Measurements from ENCODE around the gene DZIP1L.

The DZIP1L gene

DNA sequence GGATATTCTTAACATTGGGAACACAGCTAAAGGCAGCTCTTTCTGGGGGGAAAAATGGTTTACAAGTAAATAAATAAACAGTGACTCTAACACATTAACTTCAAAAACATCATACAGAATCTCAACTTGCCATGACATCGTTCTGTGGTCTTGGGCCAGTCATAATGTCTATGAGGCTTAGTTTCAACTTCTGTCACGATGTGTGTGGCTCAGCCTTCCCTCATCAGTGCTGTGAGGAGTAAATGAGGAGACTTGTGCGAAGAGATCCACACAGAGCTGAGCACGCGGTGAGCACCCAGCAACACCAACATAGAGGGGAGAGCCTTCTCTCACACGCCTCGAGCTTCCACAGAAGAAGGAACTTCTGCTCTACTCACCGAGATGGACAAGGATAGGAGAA lies 49.0 kb downstream of the DZIP1L start:
- peaks cover 17% of the 10 kb centered on the region for H3K4me1 Mint-ChIP-seq (ENCODE audit: low read depth)
- H3K27me3 Mint-ChIP-seq, result peaks cover 38% of the 10 kb centered on the region
- H3K4me3 Mint-ChIP-seq, result no peak overlapping the region
- H3K27ac Mint-ChIP-seq, result peak overlapping the region; percentile 83
- no peak for DNase-seq
- H3K9me3 Mint-ChIP-seq, result no peaks in the 10 kb centered on the region
- H3K36me3 Mint-ChIP-seq (ENCODE audit: low read depth), result no peaks in the 10 kb centered on the region

DNA sequence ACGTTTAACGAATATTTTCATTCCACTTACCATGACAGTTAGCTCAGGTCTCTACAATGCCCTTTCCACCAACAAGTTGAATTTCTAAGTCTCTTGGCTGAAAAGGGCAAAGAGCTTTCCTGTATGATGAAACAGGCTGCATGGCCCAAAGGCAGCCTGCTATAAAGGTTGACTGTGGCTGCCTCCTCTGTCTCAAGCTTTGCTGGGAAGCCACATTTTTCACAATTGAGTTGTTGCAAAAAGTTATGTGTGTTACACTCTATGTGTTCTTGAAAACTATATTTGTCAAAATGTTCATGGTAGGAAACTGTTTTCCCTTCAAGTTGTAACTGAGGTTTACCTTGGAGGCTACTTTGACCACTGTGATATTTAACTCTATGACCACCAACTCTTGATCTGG lies 49.5 kb downstream of the DZIP1L start:
- Mint-ChIP-seq H3K4me3 (no peak overlapping the region), H3K36me3 (ENCODE audit: low read depth) (no peaks in the 10 kb centered on the region), H3K4me1 (ENCODE audit: low read depth) (peaks cover 17% of the 10 kb centered on the region), H3K9me3 (no peaks in the 10 kb centered on the region), H3K27me3 (peaks cover 34% of the 10 kb centered on the region), H3K27ac (peak overlapping the region; percentile 83)
- DNase-seq, result no peak

DNA sequence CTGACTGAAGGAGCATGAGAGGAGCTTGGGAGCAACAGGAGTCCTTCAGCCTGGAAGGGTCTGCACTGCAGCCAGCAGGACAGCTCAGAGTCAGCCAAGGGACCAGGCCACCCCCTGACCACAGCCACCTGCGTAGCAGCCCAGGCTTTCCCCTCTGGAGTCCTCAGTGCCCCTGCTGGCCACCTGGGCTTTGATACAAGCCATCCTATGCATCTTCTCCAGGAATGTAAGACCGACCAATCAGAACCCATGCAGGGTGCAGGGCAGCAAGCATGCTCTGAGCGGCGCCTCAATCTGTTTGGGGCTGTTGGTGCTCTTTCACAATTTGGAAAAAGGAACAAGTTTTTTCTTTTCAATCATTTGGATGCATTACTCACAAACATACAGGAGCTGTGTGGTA lies 52.0 kb downstream of the DZIP1L start:
- Mint-ChIP-seq H3K27me3 (peaks cover 18% of the 10 kb centered on the region), H3K9me3 (no peaks in the 10 kb centered on the region)

DNA sequence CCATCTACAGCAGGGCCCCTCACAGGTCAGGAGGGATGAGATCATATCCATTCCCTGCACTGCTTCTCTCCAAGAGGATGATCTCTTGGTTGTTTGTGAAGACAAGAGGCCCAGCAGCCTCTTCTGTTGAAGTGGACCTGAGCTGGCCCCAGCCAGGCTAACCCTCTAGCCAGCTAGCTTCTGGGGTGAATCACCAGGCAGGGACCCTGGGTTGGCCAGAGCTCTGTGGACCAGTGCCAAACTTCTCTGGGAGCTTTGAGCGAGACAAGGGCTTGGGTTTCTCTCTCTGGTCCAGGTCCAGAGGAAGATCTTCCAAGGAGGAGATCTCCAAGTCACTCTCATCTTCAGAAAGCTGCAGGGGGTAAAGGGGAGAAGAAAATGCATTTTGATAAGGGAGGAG lies 52.8 kb downstream of the DZIP1L start:
- Mint-ChIP-seq H3K4me1 (ENCODE audit: low read depth) (peaks cover 17% of the 10 kb centered on the region), H3K4me3 (no peak overlapping the region), H3K9me3 (no peaks in the 10 kb centered on the region), H3K36me3 (ENCODE audit: low read depth) (no peaks in the 10 kb centered on the region), H3K27me3 (peaks cover 15% of the 10 kb centered on the region), H3K27ac (no peak overlapping the region)
- no peak for DNase-seq

More for the DNA sequence above, 52.0 kb downstream of the DZIP1L start:
- Mint-ChIP-seq H3K36me3 (ENCODE audit: low read depth) (no peaks in the 10 kb centered on the region), H3K4me1 (ENCODE audit: low read depth) (peaks cover 17% of the 10 kb centered on the region), H3K4me3 (no peak overlapping the region), H3K27ac (no peak overlapping the region)
- DNase-seq, result no peak

DNA sequence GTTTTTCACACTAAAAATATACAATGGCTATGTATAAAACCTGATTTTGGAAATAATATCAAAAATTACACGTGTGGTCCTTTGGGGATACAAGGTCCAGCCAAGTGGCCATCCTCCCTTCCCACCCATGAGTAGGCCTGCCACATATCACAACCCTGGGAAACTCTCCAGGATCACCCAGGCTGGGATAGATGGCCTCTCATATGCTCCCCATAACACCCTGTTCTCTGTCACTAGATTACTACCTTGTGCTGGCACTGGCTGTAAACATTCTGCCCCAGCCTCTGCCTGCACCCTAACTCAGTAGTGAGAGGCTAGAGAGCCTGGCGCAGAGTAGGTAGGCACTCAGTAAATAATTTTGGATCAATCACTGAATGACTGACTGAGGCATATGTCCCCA lies 53.4 kb downstream of the DZIP1L start:
- no peak for DNase-seq
- no peak overlapping the region for H3K27ac Mint-ChIP-seq
- H3K4me3 Mint-ChIP-seq, result no peak overlapping the region
- H3K9me3 Mint-ChIP-seq, result no peaks in the 10 kb centered on the region
- H3K4me1 Mint-ChIP-seq (ENCODE audit: low read depth), result peaks cover 15% of the 10 kb centered on the region
- no peaks in the 10 kb centered on the region for H3K36me3 Mint-ChIP-seq (ENCODE audit: low read depth)
- peaks cover 10% of the 10 kb centered on the region for H3K27me3 Mint-ChIP-seq

DNA sequence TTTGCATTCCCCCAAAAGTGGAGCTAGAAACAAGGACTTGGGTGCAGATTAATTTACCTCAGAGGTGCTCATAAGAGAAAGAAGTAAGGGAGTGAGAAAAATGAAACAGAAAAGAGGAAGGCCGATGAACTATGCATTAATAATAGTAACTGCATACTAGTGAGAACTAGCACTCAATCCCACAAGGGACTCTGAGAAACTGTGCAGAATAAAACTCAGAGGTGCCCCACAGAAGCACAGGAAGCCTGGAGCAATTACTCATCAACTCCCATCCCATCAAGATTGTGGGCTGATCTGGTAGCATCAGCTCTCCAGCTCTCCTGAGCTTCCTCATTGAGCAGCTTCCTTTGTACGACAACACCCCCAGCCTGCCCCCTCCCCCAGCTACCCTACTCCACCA lies 54.6 kb downstream of the DZIP1L start:
- no peak overlapping the region for H3K27ac Mint-ChIP-seq
- H3K9me3 Mint-ChIP-seq, result no peaks in the 10 kb centered on the region
- peaks cover 7% of the 10 kb centered on the region for H3K27me3 Mint-ChIP-seq
- H3K4me1 Mint-ChIP-seq (ENCODE audit: low read depth), result peaks cover 4% of the 10 kb centered on the region
- no peak overlapping the region for H3K4me3 Mint-ChIP-seq
- no peak for DNase-seq
- no peaks in the 10 kb centered on the region for H3K36me3 Mint-ChIP-seq (ENCODE audit: low read depth)

DNA sequence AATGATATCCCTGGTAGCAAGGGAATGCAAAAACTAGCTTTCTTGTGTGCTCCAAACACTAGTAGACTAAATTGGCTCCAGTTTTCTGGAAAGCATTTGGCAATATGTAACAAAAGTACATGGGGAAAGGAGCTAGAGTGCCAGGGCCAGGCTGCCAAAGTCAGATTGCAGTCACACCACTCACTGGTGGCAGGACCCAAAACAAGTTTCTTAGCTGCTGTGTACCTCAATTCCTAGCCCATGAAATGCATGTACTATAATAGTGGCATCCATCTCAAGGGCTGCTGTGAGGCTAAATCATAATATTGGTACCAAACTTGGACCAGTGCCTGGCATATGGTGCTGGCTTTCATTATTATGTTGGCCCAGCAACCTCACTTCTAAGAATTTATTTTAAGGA lies 56.1 kb downstream of the DZIP1L start:
- H3K27ac Mint-ChIP-seq, result no peak overlapping the region
- no peaks in the 10 kb centered on the region for H3K36me3 Mint-ChIP-seq (ENCODE audit: low read depth)
- no peak overlapping the region for H3K4me3 Mint-ChIP-seq
- no peaks in the 10 kb centered on the region for H3K9me3 Mint-ChIP-seq
- no peaks in the 10 kb centered on the region for H3K4me1 Mint-ChIP-seq (ENCODE audit: low read depth)
- no peak for DNase-seq
- peaks cover 17% of the 10 kb centered on the region for H3K27me3 Mint-ChIP-seq

DNA sequence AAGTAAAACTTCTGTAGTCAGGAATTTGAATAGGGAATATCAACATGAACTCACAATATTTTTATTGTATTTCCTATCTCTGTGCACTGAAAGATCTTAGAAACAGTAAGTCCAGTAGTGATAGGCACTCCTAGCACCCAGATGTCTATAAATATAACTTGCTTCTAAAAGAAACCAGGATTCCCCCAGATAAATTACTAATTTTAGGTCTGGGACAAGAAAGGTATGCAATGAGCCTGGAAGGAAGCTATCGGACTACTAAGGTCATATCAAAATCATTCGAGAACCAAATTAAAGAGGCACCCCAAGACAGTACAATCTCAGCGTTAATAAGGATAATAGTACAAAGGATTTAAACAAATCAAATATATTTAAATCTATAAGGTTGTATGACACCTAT lies 58.0 kb downstream of the DZIP1L start:
- no peak overlapping the region for H3K4me3 Mint-ChIP-seq
- H3K27ac Mint-ChIP-seq, result no peak overlapping the region
- H3K4me1 Mint-ChIP-seq (ENCODE audit: low read depth), result no peaks in the 10 kb centered on the region
- no peaks in the 10 kb centered on the region for H3K36me3 Mint-ChIP-seq (ENCODE audit: low read depth)
- peaks cover 24% of the 10 kb centered on the region for H3K27me3 Mint-ChIP-seq
- no peak for DNase-seq
- H3K9me3 Mint-ChIP-seq, result no peaks in the 10 kb centered on the region

DNA sequence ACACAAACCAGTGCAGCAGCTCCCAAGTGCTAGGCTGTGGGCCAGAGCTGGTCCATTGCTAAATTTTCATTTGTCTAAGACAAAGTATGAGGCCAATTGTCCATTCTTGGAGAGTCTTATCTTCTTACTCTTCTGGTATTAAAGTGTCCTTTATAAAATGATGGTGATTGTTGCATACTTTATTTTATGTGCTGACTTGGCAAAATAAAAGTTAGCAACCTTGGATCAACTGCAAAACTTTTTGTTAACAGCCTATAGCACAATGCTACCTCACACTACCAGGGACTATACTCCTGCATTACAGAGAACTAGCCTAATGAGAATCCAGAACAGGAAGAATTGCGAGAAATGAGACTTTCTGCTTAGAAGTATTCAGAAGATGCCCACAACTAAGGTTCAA lies 61.4 kb downstream of the DZIP1L start:
- H3K27ac Mint-ChIP-seq, result no peak overlapping the region
- H3K4me1 Mint-ChIP-seq (ENCODE audit: low read depth), result no peaks in the 10 kb centered on the region
- no peaks in the 10 kb centered on the region for H3K36me3 Mint-ChIP-seq (ENCODE audit: low read depth)
- no peaks in the 10 kb centered on the region for H3K9me3 Mint-ChIP-seq
- no peak overlapping the region for H3K4me3 Mint-ChIP-seq
- H3K27me3 Mint-ChIP-seq, result peaks cover 39% of the 10 kb centered on the region
- no peak for DNase-seq

DNA sequence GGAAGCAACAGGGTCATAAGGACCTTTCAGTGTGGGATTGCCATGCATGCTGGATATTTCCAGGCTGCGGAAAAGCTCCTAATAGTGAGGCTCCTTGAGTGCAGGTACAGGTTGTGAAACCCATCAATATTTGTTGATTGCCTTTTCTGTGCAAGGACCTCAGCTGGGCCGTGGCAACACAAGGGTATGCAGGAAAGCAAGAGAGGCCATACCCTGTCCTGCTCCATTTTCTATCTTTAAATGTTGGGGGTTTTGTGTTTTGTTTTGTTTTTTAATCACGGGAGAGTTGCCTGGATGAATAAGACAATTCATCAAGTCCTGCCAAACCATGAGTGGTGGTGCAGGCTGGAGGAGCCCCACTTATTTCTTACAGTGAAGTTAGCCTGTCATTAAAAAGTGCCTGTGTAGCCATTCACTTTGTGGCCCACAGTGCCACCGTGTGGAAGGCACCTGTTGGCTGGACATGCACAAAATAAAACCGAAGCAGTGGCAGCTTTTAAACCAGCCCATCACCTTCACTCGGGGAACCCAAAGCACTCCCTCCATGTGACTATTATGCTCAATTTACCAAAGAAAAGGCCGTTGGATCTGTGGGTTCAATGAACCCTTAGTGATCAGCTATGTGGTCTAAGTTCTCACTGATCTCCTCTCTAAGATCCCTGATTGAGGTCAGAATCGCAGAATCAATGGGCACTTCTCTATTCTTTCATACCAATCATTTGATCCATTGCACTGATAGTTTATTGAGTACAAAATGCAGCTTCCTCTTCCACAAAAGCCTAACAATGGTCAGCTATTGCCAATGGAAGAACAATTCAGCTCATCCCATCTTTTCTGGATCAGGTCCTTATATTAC lies 63.2 kb downstream of the DZIP1L start:
- H3K9me3 Mint-ChIP-seq, result no peaks in the 10 kb centered on the region
- no peak for DNase-seq
- H3K4me3 Mint-ChIP-seq, result no peak overlapping the region
- H3K4me1 Mint-ChIP-seq (ENCODE audit: low read depth), result no peaks in the 10 kb centered on the region
- H3K36me3 Mint-ChIP-seq (ENCODE audit: low read depth), result no peaks in the 10 kb centered on the region
- no peak overlapping the region for H3K27ac Mint-ChIP-seq
- H3K27me3 Mint-ChIP-seq, result peaks cover 45% of the 10 kb centered on the region

DNA sequence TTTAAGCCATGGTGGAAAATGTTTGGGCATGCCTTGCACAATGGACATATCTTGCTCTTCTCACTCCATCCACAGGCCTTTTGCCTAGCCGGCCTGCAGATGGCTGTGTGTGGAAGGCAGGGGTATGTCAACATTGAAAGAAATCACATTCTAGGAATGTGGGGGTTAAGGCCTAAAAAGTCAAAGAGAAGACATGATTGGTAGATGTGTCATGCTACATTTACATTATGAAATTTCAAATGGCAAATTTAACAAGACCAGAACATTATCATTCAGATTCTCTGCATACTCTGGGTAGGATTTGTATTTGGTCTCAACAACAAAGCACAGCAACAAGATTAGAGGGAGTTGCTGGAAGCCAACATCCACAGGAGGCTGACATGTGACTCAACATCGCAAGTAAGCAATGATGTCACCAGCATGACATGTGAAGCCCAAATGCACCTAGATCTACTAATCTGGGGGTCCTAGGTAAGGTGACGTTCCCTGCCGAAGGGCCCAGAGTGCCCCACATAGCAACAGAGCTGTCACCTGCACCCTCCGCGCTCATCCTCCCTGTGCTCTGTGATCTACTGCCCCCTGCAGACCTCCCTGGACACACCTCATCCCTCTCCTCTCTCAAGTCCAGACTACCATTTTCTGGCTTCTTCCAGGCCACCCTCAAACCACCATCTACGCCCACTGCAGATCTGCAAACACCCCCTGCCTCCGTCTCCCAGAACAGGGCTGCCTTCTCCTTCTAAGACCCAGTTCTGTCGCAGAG lies 66.1 kb downstream of the DZIP1L start:
- H3K9me3 Mint-ChIP-seq, result no peaks in the 10 kb centered on the region
- H3K36me3 Mint-ChIP-seq (ENCODE audit: low read depth), result no peaks in the 10 kb centered on the region
- no peak for DNase-seq
- no peak overlapping the region for H3K4me3 Mint-ChIP-seq
- no peak overlapping the region for H3K27ac Mint-ChIP-seq
- no peaks in the 10 kb centered on the region for H3K4me1 Mint-ChIP-seq (ENCODE audit: low read depth)
- peaks cover 55% of the 10 kb centered on the region for H3K27me3 Mint-ChIP-seq

DNA sequence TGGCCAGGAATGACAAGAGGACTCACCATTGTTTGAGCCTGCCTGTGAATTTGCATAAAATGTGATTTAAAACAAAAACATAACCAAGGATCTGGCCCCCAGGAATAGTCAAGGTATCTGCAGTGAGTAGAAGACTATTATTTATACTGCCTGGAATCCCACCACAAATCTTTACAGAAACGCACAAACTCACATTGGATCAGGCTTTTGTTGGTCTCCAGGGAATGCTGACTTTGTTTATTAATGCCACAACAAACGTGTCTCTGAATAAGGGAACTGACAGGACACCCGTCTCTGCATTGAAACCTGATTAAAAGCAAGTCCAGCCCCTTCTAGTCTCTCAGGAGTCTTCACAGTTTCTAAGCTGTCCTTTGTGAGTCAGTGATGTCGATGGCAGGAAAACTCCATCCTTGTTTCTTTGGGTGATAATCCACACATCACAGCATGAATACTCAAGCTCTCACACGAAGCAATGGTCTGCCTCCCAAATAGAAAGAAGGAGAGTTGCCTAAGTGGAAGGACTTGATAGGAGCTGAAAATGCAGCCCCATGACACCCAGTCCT lies 67.7 kb downstream of the DZIP1L start:
- no peaks in the 10 kb centered on the region for H3K36me3 Mint-ChIP-seq (ENCODE audit: low read depth)
- no peak for DNase-seq
- no peaks in the 10 kb centered on the region for H3K9me3 Mint-ChIP-seq
- no peak overlapping the region for H3K4me3 Mint-ChIP-seq
- H3K27ac Mint-ChIP-seq, result no peak overlapping the region
- H3K4me1 Mint-ChIP-seq (ENCODE audit: low read depth), result no peaks in the 10 kb centered on the region
- peaks cover 43% of the 10 kb centered on the region for H3K27me3 Mint-ChIP-seq

DNA sequence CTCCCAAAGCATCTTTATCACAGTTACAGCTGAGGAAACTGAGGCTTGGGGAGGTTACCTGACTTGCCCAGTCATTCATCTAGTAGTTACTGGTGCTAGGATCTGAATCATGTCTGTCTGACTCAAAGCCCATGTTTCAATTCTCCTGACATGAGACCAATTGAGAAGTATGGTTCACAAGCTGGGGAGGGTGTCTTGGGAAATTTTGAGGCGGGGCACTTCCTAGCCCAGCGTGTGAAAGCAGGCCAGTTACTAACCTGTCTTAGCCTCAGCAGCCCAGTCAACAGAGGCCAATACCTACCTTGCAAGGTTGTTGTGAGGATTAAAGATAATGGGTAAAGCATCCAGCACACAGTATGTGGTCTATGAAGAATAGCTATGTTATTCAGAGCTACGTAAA lies 68.5 kb downstream of the DZIP1L start:
- DNase-seq, result no peak
- Mint-ChIP-seq H3K27ac (no peak overlapping the region), H3K4me1 (ENCODE audit: low read depth) (no peaks in the 10 kb centered on the region), H3K9me3 (no peaks in the 10 kb centered on the region), H3K27me3 (peaks cover 39% of the 10 kb centered on the region), H3K36me3 (ENCODE audit: low read depth) (no peaks in the 10 kb centered on the region), H3K4me3 (no peak overlapping the region)

DNA sequence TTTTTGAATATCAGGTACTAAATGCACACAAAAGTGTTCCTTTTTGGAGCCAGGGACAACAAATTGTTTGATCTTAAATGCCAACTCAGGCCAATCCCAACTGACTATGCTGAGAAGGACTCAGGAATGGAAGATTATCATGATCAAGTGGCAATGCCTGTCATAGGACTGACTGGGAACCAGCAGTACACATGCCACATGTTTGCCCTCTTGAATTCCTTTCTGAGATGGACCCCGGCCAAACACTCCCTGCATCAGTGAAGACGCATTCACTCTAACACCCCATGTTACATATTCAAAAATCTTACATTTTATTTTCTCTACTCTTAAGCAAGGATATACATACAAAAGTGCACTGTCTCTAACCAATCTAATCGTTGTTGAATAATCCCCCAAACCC lies 69.3 kb downstream of the DZIP1L start:
- H3K27me3 Mint-ChIP-seq, result peaks cover 34% of the 10 kb centered on the region

More for the DNA sequence above, 69.3 kb downstream of the DZIP1L start:
- H3K4me1 Mint-ChIP-seq (ENCODE audit: low read depth), result no peaks in the 10 kb centered on the region
- no peak overlapping the region for H3K4me3 Mint-ChIP-seq
- H3K27ac Mint-ChIP-seq, result no peak overlapping the region
- no peaks in the 10 kb centered on the region for H3K9me3 Mint-ChIP-seq
- DNase-seq, result no peak
- H3K36me3 Mint-ChIP-seq (ENCODE audit: low read depth), result no peaks in the 10 kb centered on the region

All from activated T-cell treated with anti-CD3 and anti-CD28 coated beads, Interleukin-2, amount 50 U/mL, for 24 hours (primary cell).